Measurements from ENCODE around the gene IDH3B.

Gene IDH3B

DNA sequence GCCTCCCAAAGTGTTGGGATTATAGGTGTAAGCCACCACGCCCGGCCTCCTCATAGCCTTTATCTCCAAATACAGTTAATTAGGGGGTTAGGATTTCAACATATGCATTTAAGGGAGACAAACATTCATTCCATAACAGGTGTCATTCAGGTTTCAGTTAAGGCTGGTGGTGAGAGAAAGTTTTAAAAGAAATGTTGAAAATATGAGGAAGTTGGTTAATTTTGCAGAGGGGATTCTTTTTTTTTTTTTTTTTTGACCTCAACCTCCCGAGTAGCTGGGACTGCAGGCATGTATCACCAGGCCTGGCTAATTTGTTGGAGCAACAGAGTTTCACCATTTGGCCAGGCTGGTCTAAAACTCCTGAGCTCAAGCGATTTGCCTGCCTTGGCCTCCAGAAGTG, 16.0 kb upstream of the IDH3B start:
- TF ChIP-seq Cebpa-rat (IDR thresholded peaks at IDR 0.05): no peak
- Histone ChIP-seq H3K9me3 (replicated peaks in 1 of 11) (peaks cover 0 to 12% (median 0%) of the 10 kb centered on the region in 11 experiments; a peak in 5 of 22 replicates), H3K4me3 (no peak overlapping the region), H4K20me1 (no peaks in the 10 kb centered on the region), H3K27ac (no peak overlapping the region), H3K4me2 (no peak overlapping the region), H3K27me3 (no peaks in the 10 kb centered on the region), H3K4me1 (peaks cover 0 to 5% (median 3%) of the 10 kb centered on the region in 10 experiments; a peak in 18 of 20 replicates), H3K36me3 (no peaks in the 10 kb centered on the region), H3K9ac (no peak overlapping the region)

- TF ChIP-seq Cebpa-rat (IDR thresholded peaks at IDR 0.05): no peak
Observed at GRCh38 chr20:2673453-2673852, 9.4 kb upstream of the IDH3B start.

DNA sequence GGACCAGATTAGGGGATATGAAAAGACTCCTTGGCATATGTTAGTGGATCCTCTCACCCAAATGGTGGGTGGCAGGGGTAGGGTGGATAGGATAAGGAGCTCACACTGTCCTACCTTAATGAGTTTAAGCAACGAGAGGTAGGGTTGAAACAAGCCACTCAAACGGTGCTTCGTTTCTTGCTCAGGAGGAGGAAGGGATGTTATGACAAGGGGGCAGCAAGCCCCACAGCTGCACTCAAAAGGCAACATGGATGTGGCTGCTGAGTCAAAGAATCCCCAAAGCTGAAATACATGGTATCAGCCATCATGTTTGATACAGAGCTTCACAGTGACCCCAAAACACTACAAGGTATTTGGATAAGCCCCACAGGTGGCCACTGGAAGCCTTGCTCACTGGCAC, 8.4 kb upstream of the IDH3B start:
- TF ChIP-seq Cebpa-rat (IDR thresholded peaks at IDR 0.05): no peak
- Histone ChIP-seq H3K9ac (no peak overlapping the region), H3K9me3 (replicated peaks in 1 of 11) (no peaks in the 10 kb centered on the region), H4K20me1 (no peaks in the 10 kb centered on the region), H3K4me1 (no peaks in the 10 kb centered on the region), H3K36me3 (no peaks in the 10 kb centered on the region), H3K27ac (no peak overlapping the region), H3K27me3 (no peaks in the 10 kb centered on the region), H3K4me3 (no peak overlapping the region), H3K4me2 (no peak overlapping the region)

More at GRCh38 chr20:2673453-2673852, 9.4 kb upstream of the IDH3B start:
- no peaks in the 10 kb centered on the region for H4K20me1 ChIP-seq
- no peaks in the 10 kb centered on the region for H3K9me3 ChIP-seq (replicated peaks in 1 of 11)
- H3K36me3 ChIP-seq: no peaks in the 10 kb centered on the region
- H3K4me1 ChIP-seq: no peaks in the 10 kb centered on the region
- H3K27ac ChIP-seq: no peak overlapping the region
- no peak overlapping the region for H3K4me3 ChIP-seq
- no peak overlapping the region for H3K9ac ChIP-seq
- no peaks in the 10 kb centered on the region for H3K27me3 ChIP-seq
- no peak overlapping the region for H3K4me2 ChIP-seq

GRCh38 chr20:2671977-2672376, 8.0 kb upstream of the IDH3B start:
- Histone ChIP-seq H3K4me3 (no peak overlapping the region), H3K36me3 (no peaks in the 10 kb centered on the region), H3K9ac (no peak overlapping the region), H3K4me1 (no peaks in the 10 kb centered on the region), H3K4me2 (no peak overlapping the region), H3K27ac (no peak overlapping the region), H3K27me3 (no peaks in the 10 kb centered on the region), H4K20me1 (no peaks in the 10 kb centered on the region), H3K9me3 (replicated peaks in 1 of 11) (no peaks in the 10 kb centered on the region)
- no peak for TF ChIP-seq Cebpa-rat (IDR thresholded peaks at IDR 0.05)

DNA sequence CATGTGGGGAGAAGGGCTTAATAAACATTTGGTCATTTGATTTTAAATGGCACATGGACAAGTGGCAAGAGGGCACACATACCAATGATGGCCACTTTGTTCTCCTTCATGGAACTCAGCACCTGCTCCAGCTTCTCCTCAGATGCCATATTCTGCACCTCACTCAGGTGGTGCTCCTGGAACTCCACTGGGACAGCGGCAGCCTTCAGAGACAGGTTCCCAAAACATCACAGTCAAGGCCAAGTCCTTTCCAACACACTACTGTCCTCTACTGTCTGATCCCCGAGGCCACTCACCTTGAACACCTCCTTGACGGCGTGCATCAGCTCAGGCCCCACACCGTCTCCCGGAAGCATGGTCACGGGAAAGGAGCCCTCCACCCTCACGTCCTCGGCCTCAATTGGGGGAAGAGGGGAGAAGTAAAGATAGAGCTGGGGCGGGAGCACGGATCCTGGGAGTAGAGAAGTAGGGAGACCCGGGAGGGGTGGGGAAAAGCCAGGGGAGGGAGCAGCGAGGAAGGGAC, 591 bp downstream of the IDH3B start:
- no peak for TF ChIP-seq Cebpa-rat (IDR thresholded peaks at IDR 0.05)
- peaks cover 40 to 48% (median 45%) of the 10 kb centered on the region in 11 experiments for H3K36me3 ChIP-seq
- peak overlapping the region; percentile 85 to 99 (median 92) for H3K4me3 ChIP-seq
- peaks cover 18 to 53% (median 30%) of the 10 kb centered on the region in 10 experiments for H3K4me1 ChIP-seq
- peak overlapping the region; percentile 86 to 99 (median 94); a peak in 21 of 22 replicates for H3K27ac ChIP-seq
- H4K20me1 ChIP-seq: peaks cover 3 to 46% (median 24%) of the 10 kb centered on the region in 11 experiments; a peak in 21 of 22 replicates
- peak overlapping the region; percentile 84 to 99 (median 98) for H3K4me2 ChIP-seq
- H3K9me3 ChIP-seq (replicated peaks in 1 of 11): no peaks in the 10 kb centered on the region
- H3K9ac ChIP-seq: peak overlapping the region; percentile 85 to 95 (median 92)
- H3K27me3 ChIP-seq: no peaks in the 10 kb centered on the region

GRCh38 chr20:2659547-2659946, 4.5 kb downstream of the IDH3B start:
- no peaks in the 10 kb centered on the region for H3K9me3 ChIP-seq (replicated peaks in 1 of 11)
- TF ChIP-seq Cebpa-rat (IDR thresholded peaks at IDR 0.05): no peak
- H3K4me2 ChIP-seq: no peak overlapping the region
- H3K4me3 ChIP-seq: no peak overlapping the region
- peaks cover 24 to 85% (median 63%) of the 10 kb centered on the region in 11 experiments; a peak in 21 of 22 replicates for H4K20me1 ChIP-seq
- no peak overlapping the region for H3K9ac ChIP-seq
- peaks cover 78 to 87% (median 84%) of the 10 kb centered on the region in 11 experiments for H3K36me3 ChIP-seq
- no peaks in the 10 kb centered on the region for H3K27me3 ChIP-seq
- H3K4me1 ChIP-seq: peaks cover 30 to 85% (median 65%) of the 10 kb centered on the region in 10 experiments
- no peak overlapping the region for H3K27ac ChIP-seq

GRCh38 chr20:2658414-2659354, 5.3 kb downstream of the IDH3B start:
- Histone ChIP-seq H3K9ac (peak overlapping the region in 2 of 11 experiments; percentile 2 to 16; a peak in 2 of 22 replicates), H3K27me3 (no peaks in the 10 kb centered on the region), H3K36me3 (peaks cover 87 to 95% (median 93%) of the 10 kb centered on the region in 11 experiments), H3K27ac (no peak overlapping the region), H3K9me3 (replicated peaks in 1 of 11) (no peaks in the 10 kb centered on the region), H4K20me1 (peaks cover 33 to 94% (median 72%) of the 10 kb centered on the region in 11 experiments; a peak in 21 of 22 replicates), H3K4me2 (peak overlapping the region in 5 of 11 experiments; percentile 10 to 98 (median 56); a peak in 7 of 22 replicates), H3K4me1 (peaks cover 36 to 90% (median 70%) of the 10 kb centered on the region in 10 experiments), H3K4me3 (no peak overlapping the region)
- TF ChIP-seq Cebpa-rat (IDR thresholded peaks at IDR 0.05): no peak

DNA sequence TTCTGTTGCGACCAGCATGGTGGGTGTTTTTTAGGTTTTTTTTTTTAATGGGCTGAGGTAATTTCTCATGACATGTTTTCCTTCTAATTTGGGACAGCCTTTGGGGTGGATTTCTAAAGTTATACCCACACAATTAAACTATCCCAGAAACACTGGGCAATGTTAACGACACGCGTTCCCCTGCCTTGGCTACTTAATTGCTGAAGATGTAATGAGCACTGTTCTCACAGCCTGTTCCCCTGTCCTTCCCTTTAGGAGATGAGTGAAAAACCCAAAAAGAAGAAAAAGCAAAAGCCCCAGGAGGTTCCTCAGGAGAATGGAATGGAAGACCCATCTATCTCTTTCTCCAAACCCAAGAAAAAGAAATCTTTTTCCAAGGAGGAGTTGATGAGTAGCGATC, 6.3 kb downstream of the IDH3B start:
- Histone ChIP-seq H3K27me3 (no peaks in the 10 kb centered on the region), H3K9ac (peak overlapping the region in 7 of 11 experiments; percentile 0 to 90 (median 46); a peak in 5 of 22 replicates), H4K20me1 (peaks cover 37 to 100% (median 82%) of the 10 kb centered on the region in 11 experiments; a peak in 21 of 22 replicates), H3K4me3 (no peak overlapping the region), H3K27ac (no peak overlapping the region), H3K9me3 (replicated peaks in 1 of 11) (no peaks in the 10 kb centered on the region), H3K36me3 (peaks cover 88 to 98% (median 97%) of the 10 kb centered on the region in 11 experiments), H3K4me2 (peak overlapping the region in 8 of 11 experiments; percentile 31 to 98 (median 83); a peak in 13 of 22 replicates), H3K4me1 (peaks cover 28 to 82% (median 63%) of the 10 kb centered on the region in 10 experiments)
- TF ChIP-seq Cebpa-rat (IDR thresholded peaks at IDR 0.05): no peak

- H3K4me1 ChIP-seq: peaks cover 26 to 77% (median 60%) of the 10 kb centered on the region in 10 experiments
- H3K4me3 ChIP-seq: no peak overlapping the region
- peaks cover 83 to 94% (median 93%) of the 10 kb centered on the region in 11 experiments for H3K36me3 ChIP-seq
- peaks cover 37 to 98% (median 83%) of the 10 kb centered on the region in 11 experiments; a peak in 21 of 22 replicates for H4K20me1 ChIP-seq
- peak overlapping the region in 10 of 11 experiments; percentile 0 to 90 (median 44); a peak in 9 of 22 replicates for H3K9ac ChIP-seq
- H3K27me3 ChIP-seq: no peaks in the 10 kb centered on the region
- H3K9me3 ChIP-seq (replicated peaks in 1 of 11): no peaks in the 10 kb centered on the region
- H3K27ac ChIP-seq: no peak overlapping the region
- peak overlapping the region in 10 of 11 experiments; percentile 31 to 98 (median 91); a peak in 15 of 22 replicates for H3K4me2 ChIP-seq
- TF ChIP-seq Cebpa-rat (IDR thresholded peaks at IDR 0.05): no peak
Observed at GRCh38 chr20:2657241-2657640, 6.8 kb downstream of the IDH3B start.
